ENCODE results near the gene STIP1.

The STIP1 gene

GRCh38 chr11:64203421-64204079 lies 17.6 kb downstream of the STIP1 start:
- DNase-seq = no peak

- DNase-seq = no peak
These were observed 18.1 kb downstream of the STIP1 start for GRCh38 chr11:64204080-64204440.

- peak; percentile 91 for DNase-seq
These were observed 18.6 kb downstream of the STIP1 start for GRCh38 chr11:64204464-64204989.

- peak; percentile 72 for DNase-seq
These were observed 20.7 kb downstream of the STIP1 start, which contains the start of gene FERMT3 for GRCh38 chr11:64206457-64207255. FERMT3 (plus strand) TSS chr11:64206721; CDS start chr11:64207365, 644 bp downstream.

- peak; percentile 93 for DNase-seq
These were observed 21.5 kb downstream of the STIP1 start for GRCh38 chr11:64207256-64208085.

GRCh38 chr11:64208086-64208795 lies 22.3 kb downstream of the STIP1 start:
- DNase-seq = no peak

- no peak for DNase-seq
These were observed 23.0 kb downstream of the STIP1 start for GRCh38 chr11:64208796-64209562.

GRCh38 chr11:64209563-64209843 lies 23.5 kb downstream of the STIP1 start:
- DNase-seq = no peak

- DNase-seq = no peak
These were observed 24.5 kb downstream of the STIP1 start for GRCh38 chr11:64210301-64211020.

- no peak for DNase-seq
These were observed 25.4 kb downstream of the STIP1 start for GRCh38 chr11:64211181-64211872.

- no peak for DNase-seq
These were observed 30.9 kb downstream of the STIP1 start for GRCh38 chr11:64216879-64217278.

- DNase-seq = no peak
These were observed 32.8 kb downstream of the STIP1 start for GRCh38 chr11:64218628-64219353.

GRCh38 chr11:64219354-64219684 lies 33.3 kb downstream of the STIP1 start:
- no peak for DNase-seq

- DNase-seq = no peak
These were observed 33.8 kb downstream of the STIP1 start for GRCh38 chr11:64219755-64220154.

GRCh38 chr11:64220271-64220670 lies 34.3 kb downstream of the STIP1 start:
- DNase-seq = no peak

- no peak for DNase-seq
These were observed 34.8 kb downstream of the STIP1 start for GRCh38 chr11:64220798-64221197.

GRCh38 chr11:64222651-64223000 lies 36.7 kb downstream of the STIP1 start:
- no peak for DNase-seq

- DNase-seq = no peak
These were observed 37.2 kb downstream of the STIP1 start for GRCh38 chr11:64223001-64223651.

GRCh38 chr11:64224151-64224890 lies 38.4 kb downstream of the STIP1 start:
- DNase-seq = no peak
